Measurements from ENCODE around the gene PDCD1LG2. TPM values are rescaled to one million over a fixed set of nuclear protein-coding genes. Genes with fewer than 3 reads are reported as not detected.

Gene PDCD1LG2
- total RNA-seq, 1 donor: 10.9 TPM

GRCh38 chr9:5551368-5552150 is 41.2 kb downstream of the PDCD1LG2 start:
- DNase-seq (ENCODE audit: low read depth): no peak
- TF ChIP-seq CTCF (IDR thresholded peaks at IDR 0.05; ENCODE audit: insufficient read depth, low read length): no peak
- H3K4me3 ChIP-seq (ENCODE audit: low read depth, low read length): no peak overlapping the region

- no peak for DNase-seq (ENCODE audit: low read depth)
- no peak overlapping the region for H3K4me3 ChIP-seq (ENCODE audit: low read depth, low read length)
- no peak for TF ChIP-seq CTCF (IDR thresholded peaks at IDR 0.05; ENCODE audit: insufficient read depth, low read length)
Measured at GRCh38 chr9:5552301-5552700, 42.0 kb downstream of the PDCD1LG2 start.

- DNase-seq (ENCODE audit: low read depth): peak; percentile 79
- TF ChIP-seq CTCF (IDR thresholded peaks at IDR 0.05; ENCODE audit: insufficient read depth, low read length): no peak
Measured at GRCh38 chr9:5553211-5553610, 42.9 kb downstream of the PDCD1LG2 start.

GRCh38 chr9:5554254-5554653 is 43.9 kb downstream of the PDCD1LG2 start:
- TF ChIP-seq CTCF (IDR thresholded peaks at IDR 0.05; ENCODE audit: insufficient read depth, low read length): no peak
- no peak for DNase-seq (ENCODE audit: low read depth)
- H3K4me3 ChIP-seq (ENCODE audit: low read depth, low read length): no peak overlapping the region

More at GRCh38 chr9:5553211-5553610, 42.9 kb downstream of the PDCD1LG2 start:
- H3K4me3 ChIP-seq (ENCODE audit: low read depth, low read length): no peak overlapping the region

- TF ChIP-seq CTCF (IDR thresholded peaks at IDR 0.05; ENCODE audit: insufficient read depth, low read length): no peak
- DNase-seq (ENCODE audit: low read depth): no peak
- H3K4me3 ChIP-seq (ENCODE audit: low read depth, low read length): no peak overlapping the region
Measured at GRCh38 chr9:5556101-5556705, 45.9 kb downstream of the PDCD1LG2 start.

GRCh38 chr9:5557606-5558587 is 47.6 kb downstream of the PDCD1LG2 start:
- TF ChIP-seq CTCF (IDR thresholded peaks at IDR 0.05; ENCODE audit: insufficient read depth, low read length): no peak
- peak; percentile 83 for DNase-seq (ENCODE audit: low read depth)
- peak overlapping the region; percentile 5 for H3K4me3 ChIP-seq (ENCODE audit: low read depth, low read length)
